Kidney (tissue), 14 donors: ENCODE data around the gene SLC45A1. TPM values are rescaled to one million over a fixed set of nuclear protein-coding genes. Genes with fewer than 3 reads are reported as not detected.

ENCODE experiments used
- DNase-seq, 5 donors: peaks; one replicate each; pipeline ENCODE4 v3.0.0-alpha.2; 2013 to 2020
- FAIRE-seq: peaks from 2 replicates; lab custom pipeline; 2012; peaks lifted over from hg19 to GRCh38; lab: Jason Lieb, UNC
- H3K27ac ChIP-seq, 2 donors: one replicate each; pipeline ENCODE4 v1.7.0; 2013; ENCODE audit warnings: low read depth in 2 of 2, low read length in 2 of 2, inconsistent platforms in 1 of 2
- H3K27me3 ChIP-seq: one replicate; pipeline ENCODE4 v1.7.1; 2013; ENCODE audit warnings: low read length, inconsistent platforms; ENCODE audit not compliant: control insufficient read depth, insufficient read depth
- H3K36me3 ChIP-seq, 3 donors: one replicate each; pipeline versions ENCODE4 v1.7.0 to v1.7.1; 2013; ENCODE audit warnings: low read length in 3 of 3, control low read depth in 1 of 3, inconsistent platforms in 1 of 3; ENCODE audit not compliant: insufficient read depth in 3 of 3, control insufficient read depth in 2 of 3
- H3K4me1 ChIP-seq, 3 donors: one replicate each; pipeline versions ENCODE4 v1.7.0 to v1.7.1; 2013; ENCODE audit warnings: low read length in 3 of 3, inconsistent platforms in 1 of 3, low read depth in 1 of 3; ENCODE audit not compliant: control insufficient read depth in 2 of 3, insufficient read depth in 2 of 3
- H3K4me3 ChIP-seq, 3 donors: one replicate each; pipeline versions ENCODE4 v1.7.0 to v1.8.1; 2013; ENCODE audit warnings: low read length in 3 of 3, control low read depth in 1 of 3, inconsistent platforms in 1 of 3
- H3K9ac ChIP-seq, 3 donors: one replicate each; pipeline versions ENCODE4 v1.7.0 to v1.7.1; 2013; ENCODE audit warnings: low read length in 3 of 3, control low read depth in 1 of 3, inconsistent platforms in 1 of 3
- H3K9me3 ChIP-seq, 3 donors: one replicate each; pipeline versions ENCODE4 v1.7.0 to v1.7.1; 2013; ENCODE audit warnings: low read length in 3 of 3, control low read depth in 1 of 3, inconsistent platforms in 1 of 3; ENCODE audit not compliant: control insufficient read depth in 2 of 3, insufficient read depth in 1 of 3
- intact Hi-C: fragments of 100-400 bp; cut with DNase I; formaldehyde crosslinking; loops from one replicate; pipeline ENCODE4 v1.11.1; 2022
- polyA plus RNA-seq: library from polyadenylated mRNA; stranded (reverse); fragments of 350-450 nt; fragmentation: Illumina TruSeq; extraction: RNeasy Lipid Tissue Mini Kit (QIAGEN cat#74804); gene quantifications from one replicate; pipeline ENCODE4 v1.2.3, GENCODE V29; 2014; ENCODE audit warnings: low read depth, low replicate concordance; ENCODE audit not compliant: insufficient read depth
- total RNA-seq: library from RNA; stranded (reverse); fragmentation: NEBNext Ultra II Directional; extraction: Animal tissue kit (Norgen Biotek cat#: 25700); gene quantifications from one replicate; pipeline ENCODE4 v1.2.1, GENCODE V29; 2021
- TF ChIP-seq, protein P1 (sequence below): IDR thresholded peaks from 3 replicates; pipeline ENCODE4 v1.5.1; 2012; ENCODE audit warnings: mild to moderate bottlenecking, moderate library complexity, borderline replicate concordance; ENCODE audit not compliant: insufficient read depth; ENCODE audit errors: extremely low read depth
- donor health status: control.
- donor health status: control.
- donor health status: control.
- donor health status: control.
- donor health status: control.
- donor health status: DM: yes; HTN: yes; CAD: no.
- donor health status: Normal renal cell carcinoma (clear cell type).

The SLC45A1 gene
- total and polyA plus RNA-seq, 2 donors from 2014 or later, result 1.8 to 9.2 TPM

DNA sequence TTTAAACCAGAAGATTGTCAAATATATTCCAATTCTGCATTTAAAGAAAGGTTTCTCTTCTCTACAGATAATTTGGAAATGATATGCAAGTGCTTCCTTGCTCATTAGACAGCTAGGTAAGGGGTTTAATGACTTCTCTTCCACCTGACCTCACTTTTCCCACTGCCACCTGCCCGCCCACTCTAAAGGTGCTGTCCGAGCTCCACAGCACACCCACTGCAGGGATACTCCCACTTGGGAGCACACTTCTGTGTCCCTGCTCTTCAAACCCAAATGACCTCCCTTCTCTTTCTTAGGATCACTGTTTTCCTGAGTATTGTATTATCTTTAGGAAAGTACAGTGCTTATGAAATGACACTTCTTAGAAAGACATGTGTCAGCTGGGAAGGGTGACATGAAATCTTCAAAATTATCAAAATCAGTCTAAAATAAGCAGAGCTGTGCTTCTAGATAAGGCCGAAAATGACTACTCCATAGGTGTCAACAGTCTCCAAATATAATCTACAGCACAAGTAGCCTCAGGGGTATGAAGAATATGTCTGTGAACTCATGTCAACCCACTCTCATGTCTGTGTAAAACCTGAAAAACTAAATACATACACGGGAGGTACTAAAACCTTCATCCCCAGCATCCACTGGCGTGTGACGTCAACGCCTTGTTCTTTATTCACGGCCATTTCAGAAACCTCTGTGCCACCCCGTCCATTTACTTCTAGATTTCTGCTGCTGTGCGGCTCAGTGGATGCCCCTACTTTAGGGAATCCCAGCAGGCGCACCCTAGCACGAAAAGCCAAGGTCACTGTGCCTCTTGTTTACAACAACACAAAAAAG, 71.0 kb downstream of the SLC45A1 start:
- no peak overlapping the region for H3K4me3 ChIP-seq
- no peaks in the 10 kb centered on the region for H3K9me3 ChIP-seq
- intact Hi-C loops, result no loop called here
- no peak overlapping the region for H3K27ac ChIP-seq
- FAIRE-seq (no peak), DNase-seq (peak in 1 of 5 donors; percentile 22)
- H3K4me1 ChIP-seq, result peaks cover 0 to 24% (median 19%) of the 10 kb centered on the region in 3 donors
- H3K27me3 ChIP-seq, result no peaks in the 10 kb centered on the region
- TF ChIP-seq, protein P1, sequence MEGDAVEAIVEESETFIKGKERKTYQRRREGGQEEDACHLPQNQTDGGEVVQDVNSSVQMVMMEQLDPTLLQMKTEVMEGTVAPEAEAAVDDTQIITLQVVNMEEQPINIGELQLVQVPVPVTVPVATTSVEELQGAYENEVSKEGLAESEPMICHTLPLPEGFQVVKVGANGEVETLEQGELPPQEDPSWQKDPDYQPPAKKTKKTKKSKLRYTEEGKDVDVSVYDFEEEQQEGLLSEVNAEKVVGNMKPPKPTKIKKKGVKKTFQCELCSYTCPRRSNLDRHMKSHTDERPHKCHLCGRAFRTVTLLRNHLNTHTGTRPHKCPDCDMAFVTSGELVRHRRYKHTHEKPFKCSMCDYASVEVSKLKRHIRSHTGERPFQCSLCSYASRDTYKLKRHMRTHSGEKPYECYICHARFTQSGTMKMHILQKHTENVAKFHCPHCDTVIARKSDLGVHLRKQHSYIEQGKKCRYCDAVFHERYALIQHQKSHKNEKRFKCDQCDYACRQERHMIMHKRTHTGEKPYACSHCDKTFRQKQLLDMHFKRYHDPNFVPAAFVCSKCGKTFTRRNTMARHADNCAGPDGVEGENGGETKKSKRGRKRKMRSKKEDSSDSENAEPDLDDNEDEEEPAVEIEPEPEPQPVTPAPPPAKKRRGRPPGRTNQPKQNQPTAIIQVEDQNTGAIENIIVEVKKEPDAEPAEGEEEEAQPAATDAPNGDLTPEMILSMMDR, result no peak
- H3K36me3 ChIP-seq, result peaks cover 0 to 8% (median 5%) of the 10 kb centered on the region in 3 donors
- H3K9ac ChIP-seq, result no peak overlapping the region

DNA sequence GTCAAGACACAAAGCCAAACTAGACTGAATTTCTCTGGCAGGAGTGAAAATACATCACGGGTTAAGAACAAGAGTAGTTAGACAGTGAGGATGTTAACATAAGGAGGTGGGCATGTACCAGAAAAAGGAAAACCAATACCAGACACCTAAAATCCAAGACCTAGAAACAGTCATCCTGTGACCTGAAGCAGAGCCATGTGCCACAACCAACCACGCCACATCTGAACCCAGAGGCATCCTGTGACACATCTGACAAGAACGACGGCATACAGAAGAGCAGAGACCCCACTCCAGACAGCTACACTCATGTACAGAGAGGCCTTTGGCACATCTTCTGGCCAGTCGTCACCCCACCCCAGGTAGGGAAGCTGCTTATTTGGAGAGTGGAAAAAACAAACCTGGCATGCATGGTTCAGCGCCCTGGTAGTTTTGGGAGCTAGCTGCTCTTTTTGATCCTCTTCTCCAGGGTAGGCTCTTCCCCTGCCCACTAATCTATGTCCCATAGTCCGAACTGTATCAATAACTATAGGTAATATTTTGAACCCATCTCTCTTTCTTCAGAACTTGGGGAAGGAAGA, 72.1 kb downstream of the SLC45A1 start:
- TF ChIP-seq, protein P1, result no peak
- Histone ChIP-seq H3K4me1 (peaks cover 3 to 18% (median 14%) of the 10 kb centered on the region in 3 donors), H3K36me3 (peaks cover 0 to 7% (median 0%) of the 10 kb centered on the region in 3 donors), H3K9me3 (no peaks in the 10 kb centered on the region), H3K27ac (no peak overlapping the region), H3K4me3 (no peak overlapping the region), H3K9ac (no peak overlapping the region), H3K27me3 (no peaks in the 10 kb centered on the region)
- intact Hi-C loops, result no loop called here
- DNase-seq, result peak in 1 of 5 donors; percentile 20
- no peak for FAIRE-seq

DNA sequence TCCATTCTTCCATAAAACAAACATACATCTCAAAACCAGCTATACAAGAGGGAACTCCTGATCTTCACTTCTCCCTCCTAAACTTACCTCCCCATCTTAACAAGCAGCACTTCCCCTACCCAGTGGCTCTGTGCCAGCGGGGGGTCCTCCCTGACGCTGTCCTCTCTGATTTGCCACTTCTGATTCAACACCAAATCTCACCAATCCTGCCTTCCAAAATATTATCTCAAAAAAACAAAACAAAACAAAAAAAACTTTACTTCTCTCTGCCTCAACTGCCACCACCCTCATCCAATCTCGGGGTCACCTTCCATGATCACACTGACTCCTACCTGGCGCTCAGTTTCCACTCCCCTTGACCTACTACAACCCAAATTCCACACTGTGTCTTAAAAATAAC, 72.8 kb downstream of the SLC45A1 start:
- TF ChIP-seq, protein P1, result no peak
- intact Hi-C loops, result no loop called here
- peaks cover 0 to 7% (median 0%) of the 10 kb centered on the region in 3 donors for H3K36me3 ChIP-seq
- FAIRE-seq, result no peak
- no peaks in the 10 kb centered on the region for H3K9me3 ChIP-seq
- no peak overlapping the region for H3K9ac ChIP-seq
- peak in 1 of 5 donors; percentile 5 for DNase-seq
- no peak overlapping the region for H3K4me3 ChIP-seq
- peak overlapping the region in 1 of 2 donors; percentile 42 for H3K27ac ChIP-seq
- peaks cover 3 to 18% (median 14%) of the 10 kb centered on the region in 3 donors for H3K4me1 ChIP-seq
- no peaks in the 10 kb centered on the region for H3K27me3 ChIP-seq
